PFSK-1 (cell line): ENCODE data around the gene SCO2.

Source experiments
- FOXP2 ChIP-seq: optimal IDR thresholded peaks from 2 replicates; pipeline ENCODE3; 2011; ENCODE audit warnings: borderline replicate concordance, control low read depth, inconsistent platforms; ENCODE audit not compliant: insufficient read depth; ENCODE audit errors: extremely low read length, extremely low read depth
- SIN3A ChIP-seq: IDR thresholded peaks from 2 replicates; pipeline ENCODE4 v1.6.1; 2012; ENCODE audit warnings: mild to moderate bottlenecking, low read length, moderate library complexity, borderline replicate concordance; ENCODE audit not compliant: insufficient read depth
- TAF1 ChIP-seq: IDR thresholded peaks from 2 replicates; pipeline ENCODE4 v1.6.1; 2012; ENCODE audit warnings: low read length, control low read depth, borderline replicate concordance; ENCODE audit not compliant: insufficient read depth

- TF ChIP-seq TAF1 (no peak), SIN3A (no peak), FOXP2 (no peak)
Measured at GRCh38 chr22:50560034-50560433, 34.6 kb upstream of the SCO2 start.
